Measurements from ENCODE around the gene CR1. TPM values are rescaled to one million over a fixed set of nuclear protein-coding genes. Genes with fewer than 3 reads are reported as not detected.

Gene CR1
- total RNA-seq, 2 experiments from 2014 or later = not detected

DNA sequence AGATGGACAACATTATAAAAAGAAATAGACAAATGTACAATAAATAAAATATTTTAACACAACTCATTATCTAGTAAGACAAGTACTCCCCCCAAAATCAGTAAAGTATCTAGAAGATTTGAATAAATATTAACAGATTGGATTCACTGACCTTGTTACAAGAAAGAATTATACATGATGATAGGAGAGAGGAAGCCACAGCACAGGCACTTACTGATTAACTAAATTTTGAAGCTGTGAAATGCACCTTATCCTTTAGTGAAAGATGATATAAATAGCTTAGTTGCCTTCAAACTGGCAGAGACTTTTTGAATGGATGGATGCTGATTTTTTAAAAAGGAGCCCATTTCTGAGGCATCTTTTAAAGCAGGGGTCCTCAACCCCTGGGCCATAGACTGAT is 8.5 kb downstream of the CR1 start:
- no TSS peak for BruUV-seq (replicated peaks)
- H3K9me3 ChIP-seq (ENCODE audit: low read length) = no peaks in the 10 kb centered on the region
- TF ChIP-seq EZH2phosphoT487 (IDR thresholded peaks at IDR 0.05; ENCODE audit: borderline replicate concordance, low read depth, low read length) = no peak
- TF ChIP-seq CTCF (conservative IDR thresholded peaks at IDR 0.05; ENCODE audit: low read length) = no peak
- no peaks in the 10 kb centered on the region for H3K9me2 ChIP-seq (ENCODE audit: insufficient read depth, low read length)
- no peaks in the 10 kb centered on the region for H4K20me1 ChIP-seq (ENCODE audit: insufficient read depth, low read length)
- H3K4me2 ChIP-seq (ENCODE audit: low read length) = no peak overlapping the region
- no peak overlapping the region for H3K4me3 ChIP-seq (ENCODE audit: low read depth, low read length, poor library complexity, severe bottlenecking)
- POLR2A ChIA-PET = no interaction called here
- no peak overlapping the region for H2AFZ ChIP-seq (ENCODE audit: low read length)
- H3K4me1 ChIP-seq (ENCODE audit: insufficient read depth, low read length, poor library complexity, severe bottlenecking) = no peaks in the 10 kb centered on the region
- H3K36me3 ChIP-seq (ENCODE audit: insufficient read depth, low read length) = no peaks in the 10 kb centered on the region
- H3K79me2 ChIP-seq (ENCODE audit: insufficient read depth, low read depth, low read length) = no peaks in the 10 kb centered on the region
- intact Hi-C loops (cut with micrococcal nuclease; ENCODE audit: unreplicated experiment) = loop anchor here (5.0 kb wide), 1 partner anchor 322 kb away; no protein-coding TSS in a partner anchor
- no peak for DNase-seq (ENCODE audit: low spot score)
- no peak overlapping the region for H3K27ac ChIP-seq (ENCODE audit: low read depth, low read length, poor library complexity, severe bottlenecking)
- CTCF ChIA-PET (ENCODE audit: unreplicated experiment) = no interaction called here

DNA sequence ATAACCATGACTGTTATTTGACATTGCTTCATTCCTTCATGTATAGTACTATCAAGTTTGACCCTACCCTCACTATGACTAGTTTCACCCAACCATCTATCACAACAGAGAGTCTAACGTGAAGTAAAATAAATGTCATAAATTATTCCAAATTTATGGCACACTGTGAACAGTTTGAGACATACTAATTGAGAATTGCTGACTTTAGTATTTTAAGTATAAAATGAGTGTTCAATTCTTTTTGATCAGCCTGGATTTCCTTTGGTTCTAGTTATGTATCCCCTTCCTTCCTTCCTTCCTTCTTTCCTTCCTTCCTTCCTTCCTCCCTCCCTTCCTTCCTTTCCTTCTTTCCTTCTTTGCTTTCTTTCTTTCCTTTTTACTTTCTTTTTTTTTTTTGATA is 14.5 kb downstream of the CR1 start:
- Histone ChIP-seq H2AFZ (ENCODE audit: low read length) (no peak overlapping the region), H3K9me2 (ENCODE audit: insufficient read depth, low read length) (no peaks in the 10 kb centered on the region), H3K4me2 (ENCODE audit: low read length) (no peak overlapping the region), H3K9me3 (ENCODE audit: low read length) (no peaks in the 10 kb centered on the region), H3K27ac (ENCODE audit: low read depth, low read length, poor library complexity, severe bottlenecking) (no peak overlapping the region), H3K4me1 (ENCODE audit: insufficient read depth, low read length, poor library complexity, severe bottlenecking) (no peaks in the 10 kb centered on the region), H3K79me2 (ENCODE audit: insufficient read depth, low read depth, low read length) (no peaks in the 10 kb centered on the region), H3K4me3 (ENCODE audit: low read depth, low read length, poor library complexity, severe bottlenecking) (no peak overlapping the region), H3K36me3 (ENCODE audit: insufficient read depth, low read length) (no peaks in the 10 kb centered on the region), H4K20me1 (ENCODE audit: insufficient read depth, low read length) (no peaks in the 10 kb centered on the region)
- intact Hi-C loops (cut with micrococcal nuclease; ENCODE audit: unreplicated experiment) = no loop called here
- DNase-seq (ENCODE audit: low spot score) = no peak
- BruUV-seq (replicated peaks) = no TSS peak
- TF ChIP-seq EZH2phosphoT487 (IDR thresholded peaks at IDR 0.05; ENCODE audit: borderline replicate concordance, low read depth, low read length) = no peak
- TF ChIP-seq CTCF (conservative IDR thresholded peaks at IDR 0.05; ENCODE audit: low read length) = no peak
- CTCF ChIA-PET (ENCODE audit: unreplicated experiment) = no interaction called here
- POLR2A ChIA-PET = no interaction called here

DNA sequence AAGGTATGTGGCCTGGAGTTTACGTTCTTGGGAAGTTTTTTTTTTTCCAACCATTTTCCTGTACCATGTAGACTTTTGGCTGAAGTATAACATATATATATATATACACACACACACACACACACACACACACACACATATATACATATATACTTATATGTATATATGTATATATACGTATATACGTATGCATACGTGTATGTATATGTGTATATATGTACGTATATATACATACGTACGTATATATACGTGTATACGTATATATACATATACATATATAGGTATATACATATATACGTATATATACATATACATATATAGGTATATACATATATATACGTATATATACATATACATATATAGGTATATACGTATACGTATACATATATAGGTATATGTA is 18.9 kb downstream of the CR1 start:
- CTCF ChIA-PET (ENCODE audit: unreplicated experiment) = no interaction called here
- no peak for DNase-seq (ENCODE audit: low spot score)
- H3K36me3 ChIP-seq (ENCODE audit: insufficient read depth, low read length) = no peaks in the 10 kb centered on the region
- no peaks in the 10 kb centered on the region for H3K9me2 ChIP-seq (ENCODE audit: insufficient read depth, low read length)
- H4K20me1 ChIP-seq (ENCODE audit: insufficient read depth, low read length) = no peaks in the 10 kb centered on the region
- intact Hi-C loops (cut with micrococcal nuclease; ENCODE audit: unreplicated experiment) = no loop called here
- H3K4me3 ChIP-seq (ENCODE audit: low read depth, low read length, poor library complexity, severe bottlenecking) = no peak overlapping the region
- no peak overlapping the region for H3K27ac ChIP-seq (ENCODE audit: low read depth, low read length, poor library complexity, severe bottlenecking)
- no TSS peak for BruUV-seq (replicated peaks)
- no peaks in the 10 kb centered on the region for H3K79me2 ChIP-seq (ENCODE audit: insufficient read depth, low read depth, low read length)
- no peaks in the 10 kb centered on the region for H3K4me1 ChIP-seq (ENCODE audit: insufficient read depth, low read length, poor library complexity, severe bottlenecking)
- no peak overlapping the region for H2AFZ ChIP-seq (ENCODE audit: low read length)
- POLR2A ChIA-PET = no interaction called here
- TF ChIP-seq EZH2phosphoT487 (IDR thresholded peaks at IDR 0.05; ENCODE audit: borderline replicate concordance, low read depth, low read length) (no peak), CTCF (conservative IDR thresholded peaks at IDR 0.05; ENCODE audit: low read length) (no peak)
- H3K4me2 ChIP-seq (ENCODE audit: low read length) = no peak overlapping the region
- H3K9me3 ChIP-seq (ENCODE audit: low read length) = no peaks in the 10 kb centered on the region

Data from OCI-LY7 (cell line).